Measurements from ENCODE around the gene ISYNA1. TPM values are rescaled to one million over a fixed set of nuclear protein-coding genes. Genes with fewer than 3 reads are reported as not detected.

Gene ISYNA1
- total RNA-seq, 2 experiments from 2014 or later = 48.6 to 54.9 TPM

DNA sequence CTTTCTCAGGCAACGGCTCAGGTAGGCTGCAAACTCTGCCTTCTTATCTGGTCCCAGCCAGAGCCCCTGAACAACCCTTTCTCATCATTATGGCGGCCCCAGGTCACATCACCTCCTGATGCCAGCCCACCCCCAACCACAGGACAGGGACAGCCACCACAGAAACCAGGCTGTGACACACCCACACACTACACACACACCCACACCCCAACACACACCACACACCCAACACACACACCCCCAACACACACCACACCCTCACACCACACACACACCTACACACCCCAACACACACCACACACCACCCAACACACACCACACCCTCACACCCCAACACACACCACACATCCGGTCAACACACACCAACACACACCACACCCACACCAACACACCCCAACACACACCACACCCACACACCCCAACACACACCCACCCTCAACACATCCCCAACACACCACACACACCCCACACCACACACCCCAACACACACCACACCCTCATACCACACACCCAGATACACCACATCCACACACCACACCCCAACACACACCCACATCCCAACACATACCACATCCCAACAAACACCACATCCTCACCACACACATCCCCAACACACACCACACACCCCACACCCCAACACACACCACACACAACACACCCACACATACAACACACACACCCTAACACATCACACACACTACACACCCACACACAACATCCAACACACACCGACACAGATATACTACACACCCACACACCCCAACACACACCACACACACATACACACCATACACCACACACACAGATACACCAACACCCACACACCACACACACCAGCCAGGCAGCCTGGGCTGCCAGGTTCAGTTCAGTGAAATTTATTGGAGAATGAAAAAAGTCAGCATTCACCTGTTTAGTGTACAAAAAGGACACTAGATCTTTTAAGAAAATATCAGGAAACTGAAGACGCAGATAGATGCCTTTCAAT, 4.2 kb upstream of the ISYNA1 start:
- TF ChIP-seq, protein P1, sequence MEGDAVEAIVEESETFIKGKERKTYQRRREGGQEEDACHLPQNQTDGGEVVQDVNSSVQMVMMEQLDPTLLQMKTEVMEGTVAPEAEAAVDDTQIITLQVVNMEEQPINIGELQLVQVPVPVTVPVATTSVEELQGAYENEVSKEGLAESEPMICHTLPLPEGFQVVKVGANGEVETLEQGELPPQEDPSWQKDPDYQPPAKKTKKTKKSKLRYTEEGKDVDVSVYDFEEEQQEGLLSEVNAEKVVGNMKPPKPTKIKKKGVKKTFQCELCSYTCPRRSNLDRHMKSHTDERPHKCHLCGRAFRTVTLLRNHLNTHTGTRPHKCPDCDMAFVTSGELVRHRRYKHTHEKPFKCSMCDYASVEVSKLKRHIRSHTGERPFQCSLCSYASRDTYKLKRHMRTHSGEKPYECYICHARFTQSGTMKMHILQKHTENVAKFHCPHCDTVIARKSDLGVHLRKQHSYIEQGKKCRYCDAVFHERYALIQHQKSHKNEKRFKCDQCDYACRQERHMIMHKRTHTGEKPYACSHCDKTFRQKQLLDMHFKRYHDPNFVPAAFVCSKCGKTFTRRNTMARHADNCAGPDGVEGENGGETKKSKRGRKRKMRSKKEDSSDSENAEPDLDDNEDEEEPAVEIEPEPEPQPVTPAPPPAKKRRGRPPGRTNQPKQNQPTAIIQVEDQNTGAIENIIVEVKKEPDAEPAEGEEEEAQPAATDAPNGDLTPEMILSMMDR (IDR thresholded peaks at IDR 0.05) = no peak
- Mint-ChIP-seq H3K9me3 (peaks cover 3% of the 10 kb centered on the region), H3K27me3 (no peaks in the 10 kb centered on the region), H3K36me3 (ENCODE audit: low read depth) (peaks cover 8% of the 10 kb centered on the region), H3K4me3 (no peak overlapping the region), H3K27ac (peak overlapping the region; percentile 86), H3K4me1 (ENCODE audit: low read depth) (peaks cover 24% of the 10 kb centered on the region)
- CTCF ChIA-PET = interaction anchor here (0.7 to 1.4 kb wide), 3 partner anchors 9 to 78 kb away, joined by 3 to 4 read pairs (median 4); no protein-coding TSS in a partner anchor
- POLR2A ChIA-PET = interaction anchor here (1.3 to 1.5 kb wide), 3 partner anchors 9 to 13 kb away, joined by 3 to 6 read pairs (median 4); no protein-coding TSS in a partner anchor
- intact Hi-C loops (cut with micrococcal nuclease) = no loop called here
- DNase-seq (peak; percentile 48), ATAC-seq (no peak)

DNA sequence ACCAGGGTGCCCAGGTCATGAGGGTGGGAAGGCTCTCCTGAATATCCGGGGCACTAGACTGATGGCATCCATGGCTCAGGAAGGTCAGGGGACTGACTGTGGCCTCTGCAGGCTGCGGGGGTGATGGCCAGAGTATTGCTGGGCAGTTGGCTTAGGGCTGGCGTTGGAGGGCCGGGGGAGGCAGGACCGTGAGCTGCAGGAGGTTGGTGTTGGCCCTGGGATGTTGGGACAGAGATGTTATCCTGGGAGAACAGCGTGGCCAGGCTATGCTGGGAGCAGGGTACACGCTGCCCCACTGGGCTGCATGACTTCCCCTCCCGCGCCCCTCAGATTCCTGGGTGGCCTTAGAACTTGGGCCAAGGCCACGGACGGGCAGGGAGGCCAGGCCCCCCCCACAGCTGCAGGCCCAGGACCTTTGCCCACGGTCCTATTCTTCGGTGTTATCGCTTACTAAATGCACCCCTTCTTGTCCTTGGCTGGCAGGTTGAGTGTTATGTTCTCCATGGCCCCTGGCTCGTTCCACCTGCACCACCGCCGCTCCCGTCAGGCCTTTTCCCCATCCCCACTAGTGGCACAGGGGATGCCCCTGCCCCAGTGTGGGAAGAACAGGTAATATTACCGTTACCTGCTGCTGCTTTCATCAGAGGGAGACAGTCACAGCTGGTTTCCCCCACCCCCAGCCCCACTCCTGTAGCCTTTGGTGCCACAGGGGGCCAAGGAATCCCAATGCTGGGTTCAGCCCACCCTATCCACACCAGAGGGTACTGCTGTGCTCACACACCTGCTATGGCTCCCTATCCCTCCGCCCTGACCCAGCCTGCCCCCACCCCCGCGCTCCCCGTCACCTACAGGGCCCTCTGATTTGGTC, 3.2 kb upstream of the ISYNA1 start:
- TF ChIP-seq, protein P1 (IDR thresholded peaks at IDR 0.05) = no peak
- intact Hi-C loops (cut with micrococcal nuclease) = no loop called here
- H3K27ac Mint-ChIP-seq = peak overlapping the region; percentile 49

DNA sequence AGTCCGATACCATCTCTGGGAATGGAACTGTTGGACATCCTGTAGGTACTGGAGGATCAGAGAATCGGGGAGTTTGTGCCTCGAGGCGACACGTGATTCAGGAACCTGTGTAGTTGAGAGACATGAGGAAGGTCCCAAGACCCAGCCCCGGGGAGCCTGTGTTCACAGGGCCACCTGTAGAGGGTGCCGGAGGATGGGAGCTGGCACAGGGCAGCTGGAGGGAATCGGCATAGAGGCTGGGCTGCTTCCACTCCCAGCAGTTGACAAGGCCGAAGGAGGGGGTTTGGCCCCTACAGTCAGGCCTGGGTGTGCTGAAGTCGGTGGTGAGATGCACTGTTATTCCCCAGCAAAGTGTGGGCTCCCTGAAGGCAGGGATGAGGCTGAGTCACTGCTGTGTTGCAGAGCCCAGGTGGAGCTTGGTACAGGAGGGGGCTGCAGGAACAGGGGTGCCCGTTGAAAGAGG, 2.5 kb upstream of the ISYNA1 start:
- ChIA-PET POLR2A (interaction anchor here (0.9 to 1.5 kb wide), 10 partner anchors 10 to 404 kb away, joined by 3 to 6 read pairs (median 3); partner anchors contain the start of gene SSBP4), CTCF (interaction anchor here (0.9 to 3.4 kb wide), 4 partner anchors 10 to 401 kb away, joined by 3 to 23 read pairs (median 4); no protein-coding TSS in a partner anchor)
- peaks cover 3% of the 10 kb centered on the region for H3K9me3 Mint-ChIP-seq
- no peak overlapping the region for H3K4me3 Mint-ChIP-seq
- peaks cover 16% of the 10 kb centered on the region for H3K36me3 Mint-ChIP-seq (ENCODE audit: low read depth)
- H3K27ac Mint-ChIP-seq = peak overlapping the region; percentile 16
- TF ChIP-seq, protein P1 (IDR thresholded peaks at IDR 0.05) = peak; percentile 31
- peak; percentile 63 for DNase-seq
- ATAC-seq = no peak
- H3K4me1 Mint-ChIP-seq (ENCODE audit: low read depth) = peaks cover 28% of the 10 kb centered on the region
- intact Hi-C loops (cut with micrococcal nuclease) = no loop called here
- H3K27me3 Mint-ChIP-seq = no peaks in the 10 kb centered on the region

More for the DNA sequence above, 3.2 kb upstream of the ISYNA1 start:
- ChIA-PET CTCF (interaction anchor here (0.9 to 3.4 kb wide), 4 partner anchors 9 to 400 kb away, joined by 3 to 23 read pairs (median 4); no protein-coding TSS in a partner anchor), POLR2A (interaction anchor here (0.9 to 1.5 kb wide), 8 partner anchors 10 to 160 kb away, joined by 3 to 6 read pairs (median 3); partner anchors contain the start of gene SSBP4)
- Mint-ChIP-seq H3K36me3 (ENCODE audit: low read depth) (peaks cover 13% of the 10 kb centered on the region), H3K9me3 (peaks cover 3% of the 10 kb centered on the region), H3K4me1 (ENCODE audit: low read depth) (peaks cover 28% of the 10 kb centered on the region), H3K4me3 (no peak overlapping the region), H3K27me3 (no peaks in the 10 kb centered on the region)
- no peak for ATAC-seq
- DNase-seq = no peak

DNA sequence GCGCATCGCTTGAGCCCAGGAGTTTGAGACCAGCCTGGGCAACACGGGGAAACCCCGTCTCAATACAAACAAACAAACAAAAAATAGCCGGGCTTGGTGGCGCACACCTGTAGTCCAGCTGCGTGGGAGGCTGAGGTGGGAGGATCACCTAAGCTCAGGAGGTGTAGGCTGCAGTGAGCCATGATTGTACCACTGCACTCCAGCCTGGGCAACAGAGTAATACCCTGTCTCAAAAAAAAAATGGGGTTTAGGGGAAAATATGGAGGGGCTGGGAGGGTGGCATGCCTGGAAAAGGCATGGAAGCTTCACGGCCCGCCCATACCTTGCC, 1.9 kb upstream of the ISYNA1 start:
- ATAC-seq (no peak), DNase-seq (no peak)
- Mint-ChIP-seq H3K4me1 (ENCODE audit: low read depth) (peaks cover 28% of the 10 kb centered on the region), H3K27me3 (no peaks in the 10 kb centered on the region), H3K27ac (no peak overlapping the region), H3K36me3 (ENCODE audit: low read depth) (peaks cover 16% of the 10 kb centered on the region), H3K9me3 (peaks cover 3% of the 10 kb centered on the region), H3K4me3 (no peak overlapping the region)
- intact Hi-C loops (cut with micrococcal nuclease) = no loop called here
- TF ChIP-seq, protein P1 (IDR thresholded peaks at IDR 0.05) = no peak
- ChIA-PET POLR2A (interaction anchor here (0.8 to 1.5 kb wide), 6 partner anchors 19 to 405 kb away, joined by 3 read pairs; partner anchors contain the start of gene KXD1), CTCF (interaction anchor here (0.9 to 3.4 kb wide), 4 partner anchors 11 to 402 kb away, joined by 3 to 23 read pairs (median 3); no protein-coding TSS in a partner anchor)
